ENCODE results near the gene DPH1. TPM values are rescaled to one million over a fixed set of nuclear protein-coding genes. Genes with fewer than 3 reads are reported as not detected.
A peak's percentile ranks its signal among the peaks of the same experiment; 100 is the strongest.

Gene DPH1
- total and polyA plus RNA-seq, 4 donors = 9.8 to 24.6 (median 19.4) TPM

DNA sequence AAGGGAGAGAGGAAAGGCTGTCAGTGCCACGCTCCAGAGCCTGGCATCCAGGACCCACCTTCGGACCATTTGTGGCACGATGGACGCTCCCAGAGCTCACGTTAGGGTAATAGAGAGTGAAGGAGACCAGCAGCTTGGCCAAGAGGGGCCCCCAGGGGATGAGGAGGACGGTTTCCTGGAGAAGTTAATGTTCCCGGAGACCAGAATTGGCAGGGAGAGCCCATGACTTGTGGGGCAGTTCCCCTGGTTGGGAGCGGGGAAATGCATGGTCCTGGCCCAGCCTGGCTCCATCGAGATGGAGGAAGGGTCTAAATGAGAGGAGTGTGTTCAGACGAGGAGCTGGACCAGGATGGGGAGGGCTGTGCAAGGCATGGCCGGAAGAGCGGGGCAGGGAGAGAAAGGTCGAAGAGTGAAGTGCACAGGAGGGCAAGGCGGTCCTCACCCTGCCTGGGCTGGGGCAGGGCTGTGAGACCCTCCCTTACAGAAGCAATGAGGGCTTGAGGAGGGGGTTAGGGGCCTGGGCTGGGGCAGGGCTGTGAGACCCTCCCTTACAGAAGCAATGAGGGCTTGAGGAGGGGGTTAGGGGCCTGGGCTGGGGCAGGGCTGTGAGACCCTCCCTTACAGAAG, 22.1 kb downstream of the DPH1 start:
- Histone ChIP-seq H3K4me3 (ENCODE audit: low read depth in 1 of 3, low read length in 3 of 3) (no peak overlapping the region), H3K36me3 (ENCODE audit: control insufficient read depth in 4 of 4, insufficient read depth in 3 of 4, low read depth in 1 of 4, low read length in 3 of 4) (no peaks in the 10 kb centered on the region), H3K4me1 (ENCODE audit: control insufficient read depth in 4 of 4, insufficient read depth in 4 of 4, low read length in 3 of 4) (peaks cover 12 to 34% (median 26%) of the 10 kb centered on the region in 4 donors), H3K9ac (ENCODE audit: low read depth in 1 of 2, low read length in 2 of 2) (no peak overlapping the region), H3K27ac (ENCODE audit: low read depth in 1 of 2, low read length in 2 of 2) (no peak overlapping the region), H3K27me3 (ENCODE audit: control insufficient read depth in 4 of 4, insufficient read depth in 4 of 4, low read length in 3 of 4) (peaks cover 0 to 2% (median 0%) of the 10 kb centered on the region in 4 donors), H3K9me3 (ENCODE audit: control insufficient read depth in 4 of 4, low read length in 3 of 4) (no peaks in the 10 kb centered on the region)
- TF ChIP-seq SP1 (IDR thresholded peaks at IDR 0.05) = no peak
- TF ChIP-seq, protein P1, sequence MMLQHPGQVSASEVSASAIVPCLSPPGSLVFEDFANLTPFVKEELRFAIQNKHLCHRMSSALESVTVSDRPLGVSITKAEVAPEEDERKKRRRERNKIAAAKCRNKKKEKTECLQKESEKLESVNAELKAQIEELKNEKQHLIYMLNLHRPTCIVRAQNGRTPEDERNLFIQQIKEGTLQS (IDR thresholded peaks at IDR 0.05) = no peak
- no peak for TF ChIP-seq RXRA (IDR thresholded peaks at IDR 0.05)
- TF ChIP-seq TAF1 (conservative IDR thresholded peaks at IDR 0.05) = no peak
- TF ChIP-seq, protein P2, sequence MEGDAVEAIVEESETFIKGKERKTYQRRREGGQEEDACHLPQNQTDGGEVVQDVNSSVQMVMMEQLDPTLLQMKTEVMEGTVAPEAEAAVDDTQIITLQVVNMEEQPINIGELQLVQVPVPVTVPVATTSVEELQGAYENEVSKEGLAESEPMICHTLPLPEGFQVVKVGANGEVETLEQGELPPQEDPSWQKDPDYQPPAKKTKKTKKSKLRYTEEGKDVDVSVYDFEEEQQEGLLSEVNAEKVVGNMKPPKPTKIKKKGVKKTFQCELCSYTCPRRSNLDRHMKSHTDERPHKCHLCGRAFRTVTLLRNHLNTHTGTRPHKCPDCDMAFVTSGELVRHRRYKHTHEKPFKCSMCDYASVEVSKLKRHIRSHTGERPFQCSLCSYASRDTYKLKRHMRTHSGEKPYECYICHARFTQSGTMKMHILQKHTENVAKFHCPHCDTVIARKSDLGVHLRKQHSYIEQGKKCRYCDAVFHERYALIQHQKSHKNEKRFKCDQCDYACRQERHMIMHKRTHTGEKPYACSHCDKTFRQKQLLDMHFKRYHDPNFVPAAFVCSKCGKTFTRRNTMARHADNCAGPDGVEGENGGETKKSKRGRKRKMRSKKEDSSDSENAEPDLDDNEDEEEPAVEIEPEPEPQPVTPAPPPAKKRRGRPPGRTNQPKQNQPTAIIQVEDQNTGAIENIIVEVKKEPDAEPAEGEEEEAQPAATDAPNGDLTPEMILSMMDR (IDR thresholded peaks at IDR 0.05; ENCODE audit: low read depth, low read length, missing input control) = no peak
- no peak for TF ChIP-seq GABPA (IDR thresholded peaks at IDR 0.05 in 1 of 2, conservative IDR thresholded peaks at IDR 0.05 in 1 of 2)
- no peak for TF ChIP-seq HNF4G (IDR thresholded peaks at IDR 0.05)
- TF ChIP-seq NR2F2 (IDR thresholded peaks at IDR 0.05) = no peak
- TF ChIP-seq, protein P3, sequence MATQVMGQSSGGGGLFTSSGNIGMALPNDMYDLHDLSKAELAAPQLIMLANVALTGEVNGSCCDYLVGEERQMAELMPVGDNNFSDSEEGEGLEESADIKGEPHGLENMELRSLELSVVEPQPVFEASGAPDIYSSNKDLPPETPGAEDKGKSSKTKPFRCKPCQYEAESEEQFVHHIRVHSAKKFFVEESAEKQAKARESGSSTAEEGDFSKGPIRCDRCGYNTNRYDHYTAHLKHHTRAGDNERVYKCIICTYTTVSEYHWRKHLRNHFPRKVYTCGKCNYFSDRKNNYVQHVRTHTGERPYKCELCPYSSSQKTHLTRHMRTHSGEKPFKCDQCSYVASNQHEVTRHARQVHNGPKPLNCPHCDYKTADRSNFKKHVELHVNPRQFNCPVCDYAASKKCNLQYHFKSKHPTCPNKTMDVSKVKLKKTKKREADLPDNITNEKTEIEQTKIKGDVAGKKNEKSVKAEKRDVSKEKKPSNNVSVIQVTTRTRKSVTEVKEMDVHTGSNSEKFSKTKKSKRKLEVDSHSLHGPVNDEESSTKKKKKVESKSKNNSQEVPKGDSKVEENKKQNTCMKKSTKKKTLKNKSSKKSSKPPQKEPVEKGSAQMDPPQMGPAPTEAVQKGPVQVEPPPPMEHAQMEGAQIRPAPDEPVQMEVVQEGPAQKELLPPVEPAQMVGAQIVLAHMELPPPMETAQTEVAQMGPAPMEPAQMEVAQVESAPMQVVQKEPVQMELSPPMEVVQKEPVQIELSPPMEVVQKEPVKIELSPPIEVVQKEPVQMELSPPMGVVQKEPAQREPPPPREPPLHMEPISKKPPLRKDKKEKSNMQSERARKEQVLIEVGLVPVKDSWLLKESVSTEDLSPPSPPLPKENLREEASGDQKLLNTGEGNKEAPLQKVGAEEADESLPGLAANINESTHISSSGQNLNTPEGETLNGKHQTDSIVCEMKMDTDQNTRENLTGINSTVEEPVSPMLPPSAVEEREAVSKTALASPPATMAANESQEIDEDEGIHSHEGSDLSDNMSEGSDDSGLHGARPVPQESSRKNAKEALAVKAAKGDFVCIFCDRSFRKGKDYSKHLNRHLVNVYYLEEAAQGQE (IDR thresholded peaks at IDR 0.05) = no peak
- no peak for TF ChIP-seq RAD21 (IDR thresholded peaks at IDR 0.05)
- TF ChIP-seq, protein P4, sequence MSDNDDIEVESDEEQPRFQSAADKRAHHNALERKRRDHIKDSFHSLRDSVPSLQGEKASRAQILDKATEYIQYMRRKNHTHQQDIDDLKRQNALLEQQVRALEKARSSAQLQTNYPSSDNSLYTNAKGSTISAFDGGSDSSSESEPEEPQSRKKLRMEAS (IDR thresholded peaks at IDR 0.05) = no peak
- no peak for TF ChIP-seq JUND (IDR thresholded peaks at IDR 0.05)
- TF ChIP-seq FOXA2 (IDR thresholded peaks at IDR 0.05) = no peak
- no peak for DNase-seq (ENCODE audit: low spot score)
- 48% methylated on average over 14 of the region's 14 CpGs for WGBS

DNA sequence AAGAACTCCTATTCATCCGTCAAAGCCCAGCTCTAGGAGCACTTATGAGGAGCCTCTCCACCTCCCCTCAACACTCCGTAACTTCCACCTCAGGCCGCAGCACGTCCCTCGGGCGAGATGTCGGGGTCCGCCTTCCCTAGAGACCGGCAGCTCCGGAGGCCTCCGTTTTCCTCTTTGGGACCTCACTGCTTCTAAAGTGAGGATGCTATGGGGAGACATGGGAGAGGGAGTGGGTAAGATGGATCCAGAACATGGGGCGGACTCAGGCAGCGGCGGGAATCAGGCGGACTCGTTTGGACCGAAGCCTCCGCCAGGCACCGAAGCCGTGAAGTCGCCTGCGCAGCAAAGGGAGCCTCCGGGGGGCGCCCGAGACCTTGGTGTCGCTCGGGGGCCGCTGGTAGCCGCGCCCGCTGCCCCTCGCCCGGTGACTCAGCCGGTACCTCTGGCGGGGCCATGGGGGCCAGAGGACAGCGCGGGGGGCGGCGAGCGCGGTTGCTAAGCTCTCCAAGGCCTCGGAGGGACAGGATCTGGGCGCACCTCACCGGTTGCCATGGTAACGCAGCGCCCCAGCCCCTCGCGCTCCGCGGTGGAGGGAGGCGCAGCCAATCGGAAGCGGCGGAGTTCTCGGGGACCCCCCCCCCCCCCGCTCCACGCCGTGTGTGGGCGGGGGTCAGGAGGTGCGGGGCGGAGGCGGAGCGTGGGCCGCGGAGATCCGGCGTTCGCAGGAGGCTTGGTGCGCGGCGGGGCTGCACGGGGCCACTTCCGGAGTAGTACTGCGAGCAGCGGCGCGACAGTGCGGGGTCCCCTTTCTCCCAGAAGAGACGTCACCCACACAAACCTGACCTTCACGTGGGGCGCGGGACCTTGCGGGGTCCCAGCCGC, 23.7 kb downstream of the DPH1 start:
- peaks cover 15 to 47% (median 35%) of the 10 kb centered on the region in 4 donors for H3K4me1 ChIP-seq (ENCODE audit: control insufficient read depth in 4 of 4, insufficient read depth in 4 of 4, low read length in 3 of 4)
- no peak overlapping the region for H3K9ac ChIP-seq (ENCODE audit: low read depth in 1 of 2, low read length in 2 of 2)
- H3K27ac ChIP-seq (ENCODE audit: low read depth in 1 of 2, low read length in 2 of 2) = peak overlapping the region; percentile 46 to 73
- WGBS = 9% methylated on average over 84 of the region's 84 CpGs
- TF ChIP-seq, protein P2 (IDR thresholded peaks at IDR 0.05; ENCODE audit: low read depth, low read length, missing input control) = peak; percentile 31
- no peak for TF ChIP-seq HNF4A (conservative IDR thresholded peaks at IDR 0.05)
- peak; percentile 58 to 69 for TF ChIP-seq RAD21 (IDR thresholded peaks at IDR 0.05)
- TF ChIP-seq SP1 (IDR thresholded peaks at IDR 0.05) = no peak
- peak; percentile 66 for DNase-seq (ENCODE audit: low spot score)
- H3K9me3 ChIP-seq (ENCODE audit: control insufficient read depth in 4 of 4, low read length in 3 of 4) = no peaks in the 10 kb centered on the region
- peak overlapping the region in 1 of 3 donors; percentile 28 for H3K4me3 ChIP-seq (ENCODE audit: low read depth in 1 of 3, low read length in 3 of 3)
- no peaks in the 10 kb centered on the region for H3K36me3 ChIP-seq (ENCODE audit: control insufficient read depth in 4 of 4, insufficient read depth in 3 of 4, low read depth in 1 of 4, low read length in 3 of 4)
- peaks cover 0 to 2% (median 0%) of the 10 kb centered on the region in 4 donors for H3K27me3 ChIP-seq (ENCODE audit: control insufficient read depth in 4 of 4, insufficient read depth in 4 of 4, low read length in 3 of 4)

All from liver (tissue), 9 donors.